ENCODE data around the gene BSND. TPM values are rescaled to one million over a fixed set of nuclear protein-coding genes. Genes with fewer than 3 reads are reported as not detected.
A peak's percentile ranks its signal among the peaks of the same experiment; 100 is the strongest.
"Not testable (repeated sequence)": the region's sequence is repeated elsewhere in the genome, so short reads cannot be mapped to it uniquely, and the experiment has no call there.

Gene BSND
- polyA plus RNA-seq, 4 donors: 4.2 to 6.2 (median 4.9) TPM

GRCh38 chr1:55015123-55015522 lies 16.4 kb downstream of the BSND start:
- DNase-seq (ENCODE audit: low read depth in 4 of 4, low spot score in 2 of 4): no peak

DNA sequence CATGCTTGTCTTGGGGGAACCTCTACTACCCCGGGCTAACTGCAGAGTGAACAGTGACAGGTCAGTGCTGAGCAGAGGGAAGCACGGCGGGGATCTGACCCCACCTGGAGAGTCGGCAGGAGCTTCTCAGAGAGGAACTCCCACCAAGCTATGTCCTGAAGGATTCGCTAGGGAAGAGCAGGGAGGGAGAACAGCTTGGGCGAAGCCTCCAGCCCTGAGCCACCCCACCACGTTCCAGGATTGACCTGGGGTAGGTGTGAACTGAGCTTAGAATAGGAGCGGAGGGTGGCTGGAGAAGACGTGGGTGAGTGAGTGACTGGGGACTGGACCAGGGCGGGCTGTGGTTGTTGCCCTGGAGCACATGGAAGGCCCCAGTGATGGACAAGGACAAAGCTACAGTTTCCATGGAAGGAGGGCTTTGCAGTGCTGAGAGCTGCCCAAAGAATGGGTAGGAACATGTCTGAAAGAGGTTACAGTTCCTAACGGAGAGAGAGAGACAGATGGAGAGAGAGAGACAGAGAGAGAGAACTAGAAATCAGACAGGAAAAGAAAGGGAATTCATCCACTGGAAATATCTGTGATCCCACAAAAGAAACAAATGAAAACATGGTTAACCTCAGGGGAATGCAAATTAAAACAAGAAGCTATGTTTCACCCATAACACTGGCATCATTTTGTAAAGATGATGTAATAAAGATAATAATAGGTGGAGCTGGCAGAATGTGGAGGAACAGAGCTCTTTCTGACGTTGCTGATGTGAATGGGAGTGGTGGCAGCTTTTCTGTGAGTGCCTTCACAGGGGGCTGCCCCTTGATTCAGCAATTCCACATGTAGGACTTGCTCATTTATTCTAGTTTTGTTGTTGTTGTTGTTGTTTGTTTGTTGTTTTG lies 17.2 kb downstream of the BSND start:
- no peak for DNase-seq (ENCODE audit: low read depth in 4 of 4, low spot score in 2 of 4)

GRCh38 chr1:55018395-55018794 lies 19.7 kb downstream of the BSND start:
- no peak for DNase-seq (ENCODE audit: low read depth in 4 of 4, low spot score in 2 of 4)

DNA sequence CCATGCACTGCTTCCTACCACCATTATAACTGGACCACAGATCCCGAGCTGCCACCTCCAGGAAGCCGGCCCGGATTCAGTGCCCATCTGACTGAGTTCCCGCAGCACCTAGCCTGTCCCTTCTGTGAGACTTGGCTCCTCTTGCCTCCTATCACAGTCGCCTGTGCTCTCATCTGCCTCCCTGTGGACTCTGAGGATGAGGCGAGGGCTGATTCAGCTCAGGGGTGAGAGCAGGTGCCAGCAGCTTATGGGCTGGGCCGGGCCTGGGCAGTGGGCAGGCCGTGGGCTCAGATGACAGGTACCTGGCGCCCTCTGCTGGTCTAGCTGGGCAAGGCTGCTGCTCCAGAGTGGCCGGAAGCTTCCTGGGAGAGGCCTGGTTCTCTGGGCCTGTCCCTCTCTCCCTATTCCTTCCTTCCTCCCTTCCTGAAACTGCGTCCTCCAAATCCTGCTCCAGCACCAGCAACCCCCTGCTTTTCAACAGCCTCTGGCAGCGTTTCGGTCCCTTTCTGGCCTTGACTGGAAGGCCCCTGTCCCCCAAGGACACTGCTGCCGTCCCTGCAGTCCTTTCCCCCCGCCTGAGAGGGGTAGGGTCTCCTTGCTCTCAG lies 23.3 kb downstream of the BSND start:
- DNase-seq (ENCODE audit: low read depth in 4 of 4, low spot score in 2 of 4): peak in 2 of 4 donors; percentile 40 to 76

DNA sequence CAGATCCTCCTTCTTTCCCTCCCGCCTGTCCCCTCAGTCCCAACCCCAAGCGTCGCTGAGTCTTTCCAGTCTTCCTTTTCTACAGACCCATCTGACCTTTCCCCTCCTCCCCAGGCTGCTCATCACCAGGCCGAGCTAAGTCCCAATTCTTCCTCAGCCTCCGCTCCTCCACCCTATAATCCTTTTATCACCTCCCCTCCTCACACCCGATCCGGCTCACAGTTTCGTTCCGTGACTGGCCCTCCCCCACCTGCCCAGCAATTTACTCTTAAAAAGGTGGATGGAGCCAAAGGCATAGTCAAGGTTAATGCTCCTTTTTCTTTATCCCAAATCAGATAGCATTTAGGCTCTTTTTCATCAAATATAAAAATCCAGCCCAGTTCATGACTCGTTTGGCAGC lies 25.4 kb downstream of the BSND start:
- not testable (repeated sequence) for DNase-seq (ENCODE audit: low read depth in 4 of 4, low spot score in 2 of 4)

DNA sequence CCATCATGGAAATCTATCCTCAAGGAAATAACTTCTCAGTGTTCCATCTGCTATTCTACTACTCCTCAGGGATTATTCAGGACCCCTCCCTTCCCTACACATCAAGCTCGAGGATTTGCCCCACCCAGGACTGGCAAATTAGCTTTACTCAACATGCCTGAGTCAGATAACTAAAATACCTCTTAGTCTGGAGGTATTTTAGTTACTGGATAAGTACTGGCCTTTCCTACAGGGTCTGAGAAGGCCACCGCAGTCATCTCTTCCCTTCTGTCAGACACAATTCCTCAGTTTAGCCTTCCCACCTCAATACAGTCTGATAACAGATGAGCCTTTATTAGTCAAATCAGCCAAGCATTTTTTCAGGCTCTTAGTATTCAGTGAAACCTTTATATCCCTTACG lies 27.9 kb downstream of the BSND start:
- DNase-seq (ENCODE audit: low read depth in 4 of 4, low spot score in 2 of 4): not testable (repeated sequence)

- DNase-seq (ENCODE audit: low read depth in 4 of 4, low spot score in 2 of 4): not testable (repeated sequence)
Measured at GRCh38 chr1:55031098-55031497, 32.4 kb downstream of the BSND start.

GRCh38 chr1:55033265-55033614 lies 34.5 kb downstream of the BSND start:
- no peak for DNase-seq (ENCODE audit: low read depth in 4 of 4, low spot score in 2 of 4)

DNA sequence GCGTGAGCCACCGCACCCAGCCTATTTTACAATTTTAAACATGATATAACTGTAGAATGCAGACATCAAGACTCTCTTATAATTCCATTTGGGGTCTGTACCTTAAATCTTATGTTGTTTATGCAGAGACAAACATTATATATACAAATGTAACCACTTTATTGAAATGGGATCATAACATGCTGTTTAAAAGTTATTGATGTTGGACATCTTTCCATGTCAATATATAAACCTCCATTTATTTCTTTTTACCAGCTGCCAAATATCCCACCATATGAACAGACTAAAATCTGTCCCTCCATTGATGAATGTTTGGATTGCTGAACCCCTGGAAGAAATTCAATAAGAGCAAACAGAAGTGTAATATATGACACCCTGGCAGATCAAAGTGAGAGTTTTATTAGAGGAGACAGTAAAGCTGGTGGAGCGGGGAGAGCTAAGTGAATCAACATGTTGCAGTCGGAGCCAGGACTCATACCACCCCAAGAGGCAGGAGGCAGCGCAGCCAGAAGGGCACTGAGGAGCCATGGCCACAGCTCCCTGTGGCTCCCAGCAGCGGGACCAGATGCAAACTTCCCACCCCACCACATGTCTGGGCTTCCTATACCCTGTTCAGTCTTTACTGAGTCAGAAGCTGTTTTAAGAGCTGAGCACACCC lies 35.9 kb downstream of the BSND start:
- DNase-seq (ENCODE audit: low read depth in 4 of 4, low spot score in 2 of 4): no peak

GRCh38 chr1:55035904-55036303 lies 37.2 kb downstream of the BSND start:
- no peak for DNase-seq (ENCODE audit: low read depth in 4 of 4, low spot score in 2 of 4)

GRCh38 chr1:55037733-55038551 lies 39.2 kb downstream of the BSND start:
- no peak for DNase-seq (ENCODE audit: low read depth in 4 of 4, low spot score in 2 of 4)

GRCh38 chr1:55038552-55038838 lies 39.8 kb downstream of the BSND start:
- DNase-seq (ENCODE audit: low read depth in 4 of 4, low spot score in 2 of 4): no peak

- DNase-seq (ENCODE audit: low read depth in 4 of 4, low spot score in 2 of 4): no peak
Measured at GRCh38 chr1:55038974-55039341, 40.2 kb downstream of the BSND start.

GRCh38 chr1:55039342-55040082 lies 40.8 kb downstream of the BSND start, which contains the start of gene PCSK9:
Gene PCSK9 (plus strand): TSS chr1:55039548. CDS start chr1:55039838, 290 bp downstream.
- peak in 2 of 4 donors; percentile 36 to 42 for DNase-seq (ENCODE audit: low read depth in 4 of 4, low spot score in 2 of 4)

DNA sequence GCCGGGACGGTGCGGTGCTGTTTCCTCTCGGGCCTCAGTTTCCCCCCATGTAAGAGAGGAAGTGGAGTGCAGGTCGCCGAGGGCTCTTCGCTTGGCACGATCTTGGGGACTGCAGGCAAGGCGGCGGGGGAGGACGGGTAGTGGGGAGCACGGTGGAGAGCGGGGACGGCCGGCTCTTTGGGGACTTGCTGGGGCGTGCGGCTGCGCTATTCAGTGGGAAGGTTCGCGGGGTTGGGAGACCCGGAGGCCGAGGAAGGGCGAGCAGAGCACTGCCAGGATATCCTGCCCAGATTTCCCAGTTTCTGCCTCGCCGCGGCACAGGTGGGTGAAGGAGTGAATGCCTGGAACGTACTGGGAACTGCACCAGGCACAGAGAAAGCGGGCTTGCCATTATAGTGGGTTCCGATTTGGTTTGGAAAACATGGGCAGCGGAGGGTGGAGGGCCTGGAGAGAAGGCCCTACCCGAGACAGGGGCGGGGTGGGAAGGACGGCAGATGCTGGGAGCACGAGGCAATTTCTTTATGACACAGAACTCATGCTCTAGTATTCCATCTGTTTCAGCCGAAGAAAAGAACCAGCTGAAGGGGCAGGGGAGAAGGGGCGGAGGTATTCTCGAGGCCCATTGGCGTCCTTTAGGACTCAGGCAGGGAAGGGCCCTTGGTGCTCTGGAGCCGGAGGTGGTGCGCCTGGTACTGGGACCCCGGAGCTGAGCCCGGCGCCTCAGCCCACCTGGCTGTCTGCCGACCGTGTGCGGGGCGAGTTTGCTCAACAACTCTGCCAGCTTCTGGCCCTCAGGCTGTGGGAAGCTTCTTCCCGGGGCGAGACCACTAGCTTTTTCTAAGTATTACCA lies 41.6 kb downstream of the BSND start:
- DNase-seq (ENCODE audit: low read depth in 4 of 4, low spot score in 2 of 4): no peak

GRCh38 chr1:55040933-55041494 lies 42.3 kb downstream of the BSND start:
- DNase-seq (ENCODE audit: low read depth in 4 of 4, low spot score in 2 of 4): no peak

GRCh38 chr1:55041613-55042012 lies 42.9 kb downstream of the BSND start:
- DNase-seq (ENCODE audit: low read depth in 4 of 4, low spot score in 2 of 4): no peak

- no peak for DNase-seq (ENCODE audit: low read depth in 4 of 4, low spot score in 2 of 4)
Measured at GRCh38 chr1:55043011-55043410, 44.3 kb downstream of the BSND start.

DNA sequence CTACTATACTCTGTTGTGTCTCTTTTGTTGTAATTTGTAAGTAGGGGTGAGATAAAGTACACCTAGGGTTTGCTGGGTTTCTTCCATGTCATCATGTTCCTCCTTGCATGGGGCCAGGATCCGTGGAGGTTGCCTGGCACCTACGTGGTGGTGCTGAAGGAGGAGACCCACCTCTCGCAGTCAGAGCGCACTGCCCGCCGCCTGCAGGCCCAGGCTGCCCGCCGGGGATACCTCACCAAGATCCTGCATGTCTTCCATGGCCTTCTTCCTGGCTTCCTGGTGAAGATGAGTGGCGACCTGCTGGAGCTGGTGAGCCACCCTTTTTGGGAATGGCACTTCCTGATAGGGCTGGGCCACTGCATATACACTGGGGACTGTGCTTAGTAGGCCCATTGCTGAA lies 45.0 kb downstream of the BSND start:
- DNase-seq (ENCODE audit: low read depth in 4 of 4, low spot score in 2 of 4): no peak

Data from left renal cortex interstitium (tissue), 4 donors.